KOPT-K1 (cell line): Measurements from ENCODE around the gene SGSH.

ENCODE experiments used
- H3K27ac ChIP-seq: fragments of 200-600 bp; sonication (generic); 2 replicates; pipeline ENCODE4 v1.5.1; 2016; ENCODE audit warnings: antibody characterized with exemption, mild to moderate bottlenecking, low read depth, low read length; ENCODE audit not compliant: poor library complexity, severe bottlenecking
- H3K36me3 ChIP-seq: fragments of 200-600 bp; sonication (generic); 2 replicates; pipeline ENCODE4 v1.5.1; 2017; ENCODE audit warnings: antibody characterized with exemption, mild to moderate bottlenecking, low read length, moderate library complexity; ENCODE audit not compliant: insufficient read depth
- H3K9me3 ChIP-seq: fragments of 200-600 bp; sonication (generic); 2 replicates; pipeline ENCODE4 v1.5.1; 2017; ENCODE audit warnings: antibody characterized with exemption, low read length, mild to moderate bottlenecking; ENCODE audit not compliant: insufficient read depth, poor library complexity, severe bottlenecking

Gene SGSH

GRCh38 chr17:80223838-80224497 is 3.8 kb upstream of the SGSH start:
- Histone ChIP-seq H3K36me3 (no peaks in the 10 kb centered on the region), H3K27ac (no peak overlapping the region), H3K9me3 (no peaks in the 10 kb centered on the region)

GRCh38 chr17:80223142-80223815 is 3.1 kb upstream of the SGSH start:
- Histone ChIP-seq H3K27ac (no peak overlapping the region), H3K9me3 (no peaks in the 10 kb centered on the region), H3K36me3 (no peaks in the 10 kb centered on the region)

GRCh38 chr17:80222376-80223141 is 2.4 kb upstream of the SGSH start:
- Histone ChIP-seq H3K36me3 (no peaks in the 10 kb centered on the region), H3K27ac (no peak overlapping the region), H3K9me3 (no peaks in the 10 kb centered on the region)

GRCh38 chr17:80221351-80222105 is 1.4 kb upstream of the SGSH start:
- no peaks in the 10 kb centered on the region for H3K9me3 ChIP-seq

GRCh38 chr17:80220736-80221215 is 643 bp upstream of the SGSH start:
- no peaks in the 10 kb centered on the region for H3K36me3 ChIP-seq
- no peaks in the 10 kb centered on the region for H3K9me3 ChIP-seq
- H3K27ac ChIP-seq, result no peak overlapping the region

More at GRCh38 chr17:80221351-80222105, 1.4 kb upstream of the SGSH start:
- Histone ChIP-seq H3K36me3 (no peaks in the 10 kb centered on the region), H3K27ac (no peak overlapping the region)

GRCh38 chr17:80219763-80220053 is 425 bp downstream of the SGSH start:
- Histone ChIP-seq H3K27ac (peak overlapping the region; percentile 5), H3K9me3 (no peaks in the 10 kb centered on the region), H3K36me3 (no peaks in the 10 kb centered on the region)

- peak overlapping the region; percentile 5 for H3K27ac ChIP-seq
- no peaks in the 10 kb centered on the region for H3K9me3 ChIP-seq
- no peaks in the 10 kb centered on the region for H3K36me3 ChIP-seq
Measured at GRCh38 chr17:80219013-80219762, 945 bp downstream of the SGSH start.

- Histone ChIP-seq H3K36me3 (no peaks in the 10 kb centered on the region), H3K27ac (no peak overlapping the region), H3K9me3 (no peaks in the 10 kb centered on the region)
Measured at GRCh38 chr17:80218391-80218790, 1.7 kb downstream of the SGSH start.

GRCh38 chr17:80217703-80218362 is 2.3 kb downstream of the SGSH start:
- H3K9me3 ChIP-seq, result no peaks in the 10 kb centered on the region
- H3K36me3 ChIP-seq, result no peaks in the 10 kb centered on the region
- H3K27ac ChIP-seq, result no peak overlapping the region

GRCh38 chr17:80216473-80217456 is 3.4 kb downstream of the SGSH start:
- Histone ChIP-seq H3K36me3 (no peaks in the 10 kb centered on the region), H3K9me3 (no peaks in the 10 kb centered on the region), H3K27ac (no peak overlapping the region)

- no peaks in the 10 kb centered on the region for H3K9me3 ChIP-seq
- no peaks in the 10 kb centered on the region for H3K36me3 ChIP-seq
- no peak overlapping the region for H3K27ac ChIP-seq
Measured at GRCh38 chr17:80214878-80215210, 5.3 kb downstream of the SGSH start.

GRCh38 chr17:80214012-80214877 is 5.9 kb downstream of the SGSH start:
- Histone ChIP-seq H3K27ac (no peak overlapping the region), H3K36me3 (no peaks in the 10 kb centered on the region)

GRCh38 chr17:80213643-80213975 is 6.5 kb downstream of the SGSH start:
- Histone ChIP-seq H3K27ac (no peak overlapping the region), H3K36me3 (no peaks in the 10 kb centered on the region), H3K9me3 (no peaks in the 10 kb centered on the region)

More at GRCh38 chr17:80214012-80214877, 5.9 kb downstream of the SGSH start:
- H3K9me3 ChIP-seq, result no peaks in the 10 kb centered on the region
